ENCODE measurements around the gene DOK5. TPM values are rescaled to one million over a fixed set of nuclear protein-coding genes. Genes with fewer than 3 reads are reported as not detected.

Gene DOK5
- total and polyA plus RNA-seq, 2 of the 4 experiments (the other 2 are of a cell fraction), result 2.8 to 3.9 TPM

DNA sequence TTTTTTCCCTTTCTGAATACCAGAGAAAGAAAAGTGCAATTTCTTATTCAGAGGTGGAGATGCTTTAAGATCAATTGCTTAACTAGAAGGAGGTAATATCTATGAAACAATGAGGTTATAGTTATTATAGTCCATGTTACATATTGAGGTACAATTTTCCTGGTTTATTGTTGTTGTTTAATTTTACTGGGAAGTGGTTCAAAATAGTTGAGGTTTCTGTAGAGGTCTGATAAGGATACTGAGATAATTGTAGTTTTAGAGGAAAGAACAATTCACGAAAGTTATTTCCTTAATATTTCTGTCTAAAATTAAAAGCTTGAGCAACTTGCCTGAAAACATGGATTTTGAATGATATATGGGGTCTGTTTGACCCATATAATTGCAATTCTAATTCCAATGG is 51.4 kb downstream of the DOK5 start:
- CTCF ChIA-PET, result no interaction called here
- BruUV-seq (replicated peaks), result no TSS peak
- H3K27ac ChIP-seq (ENCODE audit: insufficient read depth, low read length), result no peak overlapping the region

More for the DNA sequence above, 51.4 kb downstream of the DOK5 start:
- Histone ChIP-seq H2AK9ac (replicated peaks; ENCODE audit: low read depth, low read length, poor library complexity) (no peak overlapping the region), H2BK20ac (ENCODE audit: low read depth, low read length) (no peak overlapping the region), H4K20me1 (ENCODE audit: insufficient read depth, low read length) (no peaks in the 10 kb centered on the region), H2BK5ac (ENCODE audit: low read depth, low read length, poor library complexity, severe bottlenecking) (no peak overlapping the region), H3K56ac (ENCODE audit: extremely low read depth, insufficient read depth, low read length) (no peak overlapping the region), H4K5ac (ENCODE audit: low read depth, low read length) (no peak overlapping the region), H3K18ac (ENCODE audit: low read depth, low read length) (no peak overlapping the region), H3K4me3 (ENCODE audit: insufficient read depth, low read depth, low read length) (no peak overlapping the region), H2AFZ (replicated peaks; ENCODE audit: low read length, poor library complexity) (no peak overlapping the region), H3K79me1 (ENCODE audit: low read depth in 1 of 2, low read length in 2 of 2) (no peaks in the 10 kb centered on the region), H3K9me3 (ENCODE audit: control insufficient read depth, insufficient read depth, low read length) (no peaks in the 10 kb centered on the region), H3K4me2 (ENCODE audit: low read depth, low read length) (no peak overlapping the region), H3K4ac (ENCODE audit: low read depth, low read length) (no peak overlapping the region), H4K91ac (ENCODE audit: insufficient read depth, low read depth, low read length) (no peak overlapping the region), H3K9ac (ENCODE audit: low read depth, low read length) (no peak overlapping the region), H3K14ac (replicated peaks; ENCODE audit: low read depth, low read length) (no peak overlapping the region), H3K9me1 (ENCODE audit: insufficient read depth, low read length) (no peaks in the 10 kb centered on the region), H3K27me3 (ENCODE audit: control insufficient read depth, insufficient read depth, low read length) (no peaks in the 10 kb centered on the region), H2BK120ac (ENCODE audit: low read depth, low read length) (no peak overlapping the region), H3K4me1 (ENCODE audit: control insufficient read depth, insufficient read depth, low read length) (no peaks in the 10 kb centered on the region; the same call in 1 of the 2 replicates), H2BK15ac (ENCODE audit: low read depth, low read length) (no peak overlapping the region), H3K23ac (ENCODE audit: low read depth, low read length) (no peak overlapping the region), H2AK5ac (ENCODE audit: low read depth, low read length) (no peak overlapping the region), H3K36me3 (ENCODE audit: control insufficient read depth, insufficient read depth, low read length) (no peaks in the 10 kb centered on the region), H4K8ac (ENCODE audit: low read depth in 2 of 2, low read length in 2 of 2) (no peak overlapping the region)
- in situ Hi-C loops (cut with MboI; ENCODE audit: low sequenced_read_pairs) (no loop called here), dilution Hi-C loops (cut with HindIII; ENCODE audit: low sequenced_read_pairs, unreplicated experiment) (no loop called here), intact Hi-C loops (cut with micrococcal nuclease) (no loop called here)
- ATAC-seq (ENCODE audit: low read depth) (no peak), DNase-seq (no peak)
- POLR2A ChIA-PET (ENCODE audit: unreplicated experiment), result no interaction called here
- TF ChIP-seq SMC3 (IDR thresholded peaks at IDR 0.05; ENCODE audit: low read depth, low read length) (no peak), CEBPB (IDR thresholded peaks at IDR 0.05; ENCODE audit: low read depth, low read length) (no peak)
- TF ChIP-seq, protein P1, sequence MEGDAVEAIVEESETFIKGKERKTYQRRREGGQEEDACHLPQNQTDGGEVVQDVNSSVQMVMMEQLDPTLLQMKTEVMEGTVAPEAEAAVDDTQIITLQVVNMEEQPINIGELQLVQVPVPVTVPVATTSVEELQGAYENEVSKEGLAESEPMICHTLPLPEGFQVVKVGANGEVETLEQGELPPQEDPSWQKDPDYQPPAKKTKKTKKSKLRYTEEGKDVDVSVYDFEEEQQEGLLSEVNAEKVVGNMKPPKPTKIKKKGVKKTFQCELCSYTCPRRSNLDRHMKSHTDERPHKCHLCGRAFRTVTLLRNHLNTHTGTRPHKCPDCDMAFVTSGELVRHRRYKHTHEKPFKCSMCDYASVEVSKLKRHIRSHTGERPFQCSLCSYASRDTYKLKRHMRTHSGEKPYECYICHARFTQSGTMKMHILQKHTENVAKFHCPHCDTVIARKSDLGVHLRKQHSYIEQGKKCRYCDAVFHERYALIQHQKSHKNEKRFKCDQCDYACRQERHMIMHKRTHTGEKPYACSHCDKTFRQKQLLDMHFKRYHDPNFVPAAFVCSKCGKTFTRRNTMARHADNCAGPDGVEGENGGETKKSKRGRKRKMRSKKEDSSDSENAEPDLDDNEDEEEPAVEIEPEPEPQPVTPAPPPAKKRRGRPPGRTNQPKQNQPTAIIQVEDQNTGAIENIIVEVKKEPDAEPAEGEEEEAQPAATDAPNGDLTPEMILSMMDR (conservative IDR thresholded peaks at IDR 0.05; ENCODE audit: low read depth, low read length), result no peak
- no CpG with 5 or more reads among the region's 1 CpG for WGBS, 2 experiments (ENCODE audit: extremely low coverage in 2 of 2, insufficient read length in 1 of 2)
